ENCODE measurements around the gene PELI3. TPM values are rescaled to one million over a fixed set of nuclear protein-coding genes. Genes with fewer than 3 reads are reported as not detected.
A peak's percentile ranks its signal among the peaks of the same experiment; 100 is the strongest.

The PELI3 gene
- total and polyA plus RNA-seq, 2 donors (not counting 1 experiment from before 2014, with no cell fraction given): 3.2 to 15.6 TPM

DNA sequence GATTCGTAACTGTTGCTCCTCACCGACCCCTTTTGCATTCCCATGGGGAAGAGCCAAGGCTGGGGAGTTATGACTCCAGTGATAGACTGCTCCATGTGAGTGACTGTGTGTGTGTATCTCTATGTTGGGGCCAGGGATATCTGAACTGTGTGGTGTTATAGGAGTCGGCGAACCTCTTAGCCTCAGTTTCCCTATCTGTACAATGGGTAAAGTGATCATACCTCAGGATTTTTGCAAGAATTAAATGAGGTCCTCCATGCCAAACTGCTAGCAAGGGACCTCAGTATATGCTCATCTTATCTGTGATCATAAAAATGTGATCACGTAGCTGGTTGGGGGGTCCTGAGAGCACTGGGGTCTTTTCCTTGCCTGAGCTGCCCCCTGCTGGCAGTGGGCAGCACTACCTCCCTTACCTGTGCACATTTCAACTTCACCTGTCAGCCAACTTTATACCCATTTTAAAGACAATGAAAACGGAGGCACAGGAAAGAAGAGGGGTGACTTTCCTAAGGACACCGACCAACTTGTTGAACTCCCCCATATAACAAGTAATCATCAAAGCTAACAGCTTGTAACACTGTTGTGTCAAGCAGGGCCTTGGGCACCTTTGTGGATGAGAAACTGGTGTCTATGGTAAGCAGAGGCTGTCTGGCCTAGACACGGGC, 12.2 kb downstream of the PELI3 start:
- Histone ChIP-seq H3K27ac (ENCODE audit: low read length in 2 of 2) (peak overlapping the region in 1 of 2 donors; percentile 85), H4K20me1 (ENCODE audit: control insufficient read depth, insufficient read depth, low read length, poor library complexity, severe bottlenecking) (no peaks in the 10 kb centered on the region), H3K27me3 (replicated peaks in 1 of 4; ENCODE audit: control extremely low read depth in 1 of 4, control insufficient read depth in 3 of 4, insufficient read depth in 4 of 4, low read length in 3 of 4) (no peaks in the 10 kb centered on the region), H3K4me2 (replicated peaks; ENCODE audit: low read depth, low read length, poor library complexity, severe bottlenecking) (peak overlapping the region; percentile 88), H3K79me2 (ENCODE audit: control insufficient read depth, insufficient read depth, low read length) (peaks cover 12% of the 10 kb centered on the region), H3K4me1 (ENCODE audit: control insufficient read depth in 2 of 2, insufficient read depth in 2 of 2, low read length in 2 of 2) (peaks cover 10 to 20% of the 10 kb centered on the region in 2 donors), H3K36me3 (replicated peaks in 1 of 2; ENCODE audit: control extremely low read depth in 1 of 2, control insufficient read depth in 1 of 2, extremely low read depth in 1 of 2, insufficient read depth in 2 of 2, low read length in 1 of 2) (peaks cover 0 to 7% of the 10 kb centered on the region in 2 experiments), H2AFZ (ENCODE audit: insufficient read depth, low read depth, low read length, poor library complexity, severe bottlenecking) (no peak overlapping the region), H3K4me3 (ENCODE audit: control extremely low read depth in 1 of 5, extremely low read depth in 1 of 5, insufficient read depth in 1 of 5, low read depth in 2 of 5, low read length in 4 of 5) (peak overlapping the region in 4 of 5 experiments; percentile 60 to 92 (median 80)), H3K9me3 (ENCODE audit: control extremely low read depth in 1 of 3, control insufficient read depth in 2 of 3, insufficient read depth in 1 of 3, low read length in 2 of 3) (no peaks in the 10 kb centered on the region), H3K9ac (ENCODE audit: low read length) (peak overlapping the region; percentile 76)
- H3K27me3 Mint-ChIP-seq: no peaks in the 10 kb centered on the region
- no peaks in the 10 kb centered on the region for H3K9me3 Mint-ChIP-seq (ENCODE audit: insufficient read depth)
- ChIA-PET POLR2A (interaction anchor here (2.2 kb wide), 1 partner anchor 12 kb away, joined by 18 read pairs; the partner anchor contains the start of gene PELI3), CTCF (interaction anchor here (0.5 to 3.6 kb wide), 13 partner anchors 10 to 200 kb away, joined by 3 to 45 read pairs (median 6); partner anchors contain the start of genes MRPL11, PELI3 and RBM4B)
- 60% methylated on average over 4 of the region's 8 CpGs for WGBS (ENCODE audit: insufficient coverage)
- H3K27ac Mint-ChIP-seq: peak overlapping the region; percentile 93
- ATAC-seq (ENCODE audit: low read depth) (no peak), DNase-seq (peak; percentile 72)
- H3K4me1 Mint-ChIP-seq: peaks cover 20% of the 10 kb centered on the region
- TF ChIP-seq, protein P1, sequence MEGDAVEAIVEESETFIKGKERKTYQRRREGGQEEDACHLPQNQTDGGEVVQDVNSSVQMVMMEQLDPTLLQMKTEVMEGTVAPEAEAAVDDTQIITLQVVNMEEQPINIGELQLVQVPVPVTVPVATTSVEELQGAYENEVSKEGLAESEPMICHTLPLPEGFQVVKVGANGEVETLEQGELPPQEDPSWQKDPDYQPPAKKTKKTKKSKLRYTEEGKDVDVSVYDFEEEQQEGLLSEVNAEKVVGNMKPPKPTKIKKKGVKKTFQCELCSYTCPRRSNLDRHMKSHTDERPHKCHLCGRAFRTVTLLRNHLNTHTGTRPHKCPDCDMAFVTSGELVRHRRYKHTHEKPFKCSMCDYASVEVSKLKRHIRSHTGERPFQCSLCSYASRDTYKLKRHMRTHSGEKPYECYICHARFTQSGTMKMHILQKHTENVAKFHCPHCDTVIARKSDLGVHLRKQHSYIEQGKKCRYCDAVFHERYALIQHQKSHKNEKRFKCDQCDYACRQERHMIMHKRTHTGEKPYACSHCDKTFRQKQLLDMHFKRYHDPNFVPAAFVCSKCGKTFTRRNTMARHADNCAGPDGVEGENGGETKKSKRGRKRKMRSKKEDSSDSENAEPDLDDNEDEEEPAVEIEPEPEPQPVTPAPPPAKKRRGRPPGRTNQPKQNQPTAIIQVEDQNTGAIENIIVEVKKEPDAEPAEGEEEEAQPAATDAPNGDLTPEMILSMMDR (IDR thresholded peaks at IDR 0.05): peak; percentile 80
- TF ChIP-seq EZH2 (IDR thresholded peaks at IDR 0.05; ENCODE audit: borderline replicate concordance, insufficient read depth, low read depth, low read length, poor library complexity, severe bottlenecking): no peak
- peak overlapping the region; percentile 92 for H3K4me3 Mint-ChIP-seq
- intact Hi-C loops (cut with micrococcal nuclease): no loop called here
